OCI-LY7 (cell line): ENCODE results near the gene PPAN. TPM values are rescaled to one million over a fixed set of nuclear protein-coding genes. Genes with fewer than 3 reads are reported as not detected.

ENCODE experiments used
- BruUV-seq: library from RNA; stranded (reverse); fragments of 400-500 nt; replicated peaks from 2 replicates; lab custom pipeline; 2021; lab: Mats Ljungman, UMichigan
- CTCF ChIA-PET: fragments of 300-600 bp; sonication (Branson Sonifier 250); formaldehyde crosslinking; loops from one replicate; lab custom pipeline; 2022; ENCODE audit warnings: antibody characterized with exemption; ENCODE audit not compliant: unreplicated experiment; lab: Charles Lee
- POLR2A ChIA-PET: fragments of 300-600 bp; sonication (Branson Sonifier 250); formaldehyde crosslinking; loops from one replicate; lab custom pipeline; 2022; ENCODE audit warnings: antibody characterized with exemption; lab: Charles Lee
- DNase-seq: peaks from one replicate; pipeline ENCODE4 v3.0.0-alpha.2; 2015; ENCODE audit warnings: low spot score
- H2AFZ ChIP-seq: fragments of 200-600 bp; sonication (generic), shearing (Covaris generic); 2 replicates; pipeline ENCODE4 v1.6.1; 2014; ENCODE audit warnings: mild to moderate bottlenecking, antibody characterized with exemption, low read length, moderate library complexity
- H3K27ac ChIP-seq: fragments of 200-600 bp; sonication (generic); 2 replicates; pipeline ENCODE4 v1.5.1; 2014; ENCODE audit warnings: mixed run types, low read depth, mild to moderate bottlenecking, moderate library complexity, low read length, inconsistent platforms; ENCODE audit not compliant: poor library complexity, severe bottlenecking
- H3K36me3 ChIP-seq: fragments of 200-600 bp; sonication (generic); 2 replicates; pipeline ENCODE4 v1.6.1; 2014; ENCODE audit warnings: mild to moderate bottlenecking, antibody characterized with exemption, low read length, moderate library complexity, mixed read lengths; ENCODE audit not compliant: insufficient read depth
- H3K4me1 ChIP-seq: fragments of 200-600 bp; sonication (generic); 2 replicates; pipeline ENCODE4 v1.5.1; 2014; ENCODE audit warnings: mild to moderate bottlenecking, low read length; ENCODE audit not compliant: insufficient read depth, poor library complexity, severe bottlenecking
- H3K4me2 ChIP-seq: fragments of 200-600 bp; sonication (generic); 2 replicates; pipeline ENCODE4 v1.6.1; 2014; ENCODE audit warnings: mild to moderate bottlenecking, low read length
- H3K4me3 ChIP-seq: fragments of 200-600 bp; sonication (generic); 2 replicates; pipeline ENCODE4 v1.5.1; 2014; ENCODE audit warnings: mild to moderate bottlenecking, low read depth, low read length; ENCODE audit not compliant: poor library complexity, severe bottlenecking
- H3K79me2 ChIP-seq: fragments of 200-600 bp; sonication (generic); 2 replicates; pipeline ENCODE4 v1.6.1; 2016; ENCODE audit warnings: low read depth, mild to moderate bottlenecking, low read length, moderate library complexity, mixed read lengths; ENCODE audit not compliant: insufficient read depth
- H3K9me2 ChIP-seq: fragments of 200-600 bp; sonication (generic); 2 replicates; pipeline ENCODE4 v1.6.1; 2016; ENCODE audit warnings: mild to moderate bottlenecking, low read length, mixed read lengths; ENCODE audit not compliant: insufficient read depth
- H3K9me3 ChIP-seq: fragments of 200-600 bp; sonication (generic); 2 replicates; pipeline ENCODE4 v1.6.1; 2014; ENCODE audit warnings: mild to moderate bottlenecking, mixed run types, low read length, mixed read lengths
- H4K20me1 ChIP-seq: fragments of 200-600 bp; sonication (generic); 2 replicates; pipeline ENCODE4 v1.6.1; 2014; ENCODE audit warnings: mild to moderate bottlenecking, antibody characterized with exemption, low read length, moderate library complexity, mixed read lengths; ENCODE audit not compliant: insufficient read depth
- CTCF ChIP-seq: fragments of 200-600 bp; sonication (generic); conservative IDR thresholded peaks from 2 replicates; pipeline ENCODE4 v1.5.1; 2014; ENCODE audit warnings: mild to moderate bottlenecking, antibody characterized with exemption, low read length, moderate library complexity, mixed read lengths
- EZH2phosphoT487 ChIP-seq: fragments of 200-600 bp; sonication (generic); IDR thresholded peaks from 2 replicates; pipeline ENCODE4 v1.6.1; 2018; ENCODE audit warnings: low read depth, borderline replicate concordance, mild to moderate bottlenecking, mixed run types, antibody characterized with exemption, low read length, moderate library complexity, mixed read lengths
- intact Hi-C: fragments of 100-400 bp; cut with micrococcal nuclease; formaldehyde crosslinking; loops from one replicate; pipeline ENCODE4 v1.10.0; 2022; ENCODE audit not compliant: unreplicated experiment
- total RNA-seq, 2 experiments: library from RNA; depleted of rRNA in 1 of 2; stranded (reverse); fragments of >200 nt in 1 of 2; shearing (Covaris generic) in 1 of 2; gene quantifications; 2 replicates each; pipeline ENCODE4 v1.2.3, GENCODE V29; 2014 to 2022

PPAN gene
- total RNA-seq, 2 experiments from 2014 or later = 77.1 to 116 TPM

- BruUV-seq = no TSS peak
- no peaks in the 10 kb centered on the region for H3K36me3 ChIP-seq
- no peaks in the 10 kb centered on the region for H3K79me2 ChIP-seq
- TF ChIP-seq CTCF (no peak), EZH2phosphoT487 (no peak)
- H3K4me1 ChIP-seq = no peaks in the 10 kb centered on the region
- H3K4me2 ChIP-seq = no peak overlapping the region
- H3K9me2 ChIP-seq = no peaks in the 10 kb centered on the region
- no peak overlapping the region for H3K27ac ChIP-seq
- no peaks in the 10 kb centered on the region for H4K20me1 ChIP-seq
- CTCF ChIA-PET = no interaction called here
- no peak overlapping the region for H3K4me3 ChIP-seq
- DNase-seq = no peak
- no peaks in the 10 kb centered on the region for H3K9me3 ChIP-seq
- intact Hi-C loops = no loop called here
- POLR2A ChIA-PET = no interaction called here
- no peak overlapping the region for H2AFZ ChIP-seq
These were observed 38.0 kb upstream of the PPAN start for GRCh38 chr19:10068205-10068604.

GRCh38 chr19:10069046-10069445 is 37.1 kb upstream of the PPAN start:
- ChIA-PET POLR2A (interaction anchor here (0.6 kb wide), 1 partner anchor 46 kb away, joined by 6 read pairs; no protein-coding TSS in a partner anchor), CTCF (no interaction called here)
- intact Hi-C loops = no loop called here
- Histone ChIP-seq H2AFZ (no peak overlapping the region), H3K36me3 (no peaks in the 10 kb centered on the region), H3K4me1 (no peaks in the 10 kb centered on the region), H3K79me2 (no peaks in the 10 kb centered on the region), H3K4me2 (no peak overlapping the region), H3K4me3 (no peak overlapping the region), H3K9me3 (peaks cover 4% of the 10 kb centered on the region; the same call in 1 of the 2 replicates), H3K27ac (no peak overlapping the region), H3K9me2 (no peaks in the 10 kb centered on the region), H4K20me1 (no peaks in the 10 kb centered on the region)
- no TSS peak for BruUV-seq
- no peak for DNase-seq
- TF ChIP-seq EZH2phosphoT487 = no peak
- TF ChIP-seq CTCF = no peak

GRCh38 chr19:10070730-10071446 is 35.3 kb upstream of the PPAN start:
- CTCF ChIA-PET = no interaction called here
- BruUV-seq = no TSS peak

More at GRCh38 chr19:10070730-10071446, 35.3 kb upstream of the PPAN start:
- Histone ChIP-seq H3K36me3 (no peaks in the 10 kb centered on the region), H2AFZ (no peak overlapping the region), H3K4me3 (no peak overlapping the region), H3K4me2 (no peak overlapping the region), H3K9me2 (no peaks in the 10 kb centered on the region), H4K20me1 (no peaks in the 10 kb centered on the region), H3K27ac (no peak overlapping the region), H3K9me3 (peaks cover 12% of the 10 kb centered on the region; the same call in 1 of the 2 replicates), H3K79me2 (no peaks in the 10 kb centered on the region), H3K4me1 (no peaks in the 10 kb centered on the region)
- intact Hi-C loops = no loop called here
- POLR2A ChIA-PET = no interaction called here
- no peak for TF ChIP-seq CTCF
- TF ChIP-seq EZH2phosphoT487 = no peak
- no peak for DNase-seq
